Hematopoietic multipotent progenitor cell treated with erythropoietin and hydrocortisone succinate and interleukin-3 and kit ligand, for 6 days (in vitro differentiated cells): Measurements from ENCODE around the gene RYR2.
A peak's percentile ranks its signal among the peaks of the same experiment; 100 is the strongest.

Source experiments
- DNase-seq: peaks from one replicate; pipeline ENCODE4 v3.0.0-alpha.2; 2015

Gene RYR2

DNA sequence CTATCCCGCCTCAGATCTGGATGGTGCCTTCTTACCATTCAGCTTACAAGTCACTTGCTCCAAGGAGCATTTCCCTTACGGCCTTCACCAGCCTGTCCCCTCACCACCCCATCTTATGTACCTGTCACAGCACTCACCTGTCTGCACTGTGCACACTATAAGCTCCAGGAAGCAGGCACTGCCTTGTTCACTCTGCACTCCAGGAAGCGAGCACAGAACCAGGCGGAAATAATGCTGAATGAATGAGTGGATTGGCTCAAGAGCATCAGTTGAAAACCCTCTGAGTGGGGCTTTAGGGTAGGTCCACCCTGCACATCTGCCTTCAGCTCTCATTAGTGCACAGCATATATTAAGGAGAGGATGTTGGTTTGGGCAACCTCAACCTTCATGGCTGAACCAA is 8.9 kb upstream of the RYR2 start:
- DNase-seq = no peak

DNA sequence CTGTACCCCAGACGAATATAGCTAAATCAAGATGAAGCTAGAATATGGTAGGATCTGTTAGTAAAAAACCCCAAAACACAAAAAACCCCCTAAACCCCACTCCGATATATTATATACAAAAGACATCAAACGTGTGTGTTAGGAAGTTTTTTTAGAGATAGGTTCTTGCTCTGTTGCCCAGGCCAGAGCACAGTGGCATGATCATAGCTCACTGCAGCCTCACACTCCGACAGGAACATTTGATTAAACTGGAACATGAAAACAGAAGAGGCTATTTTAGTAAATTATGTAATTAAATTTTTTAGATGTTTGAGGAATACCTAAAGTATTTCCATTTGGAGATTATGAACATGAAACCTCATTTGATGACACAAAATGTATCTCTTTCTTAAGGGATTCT is 8.2 kb upstream of the RYR2 start:
- DNase-seq = no peak

GRCh38 chr1:237035759-237036158 is 6.2 kb upstream of the RYR2 start:
- DNase-seq = no peak

GRCh38 chr1:237038211-237038610 is 3.8 kb upstream of the RYR2 start:
- DNase-seq = no peak

GRCh38 chr1:237040823-237041222 is 1.2 kb upstream of the RYR2 start:
- DNase-seq = no peak

DNA sequence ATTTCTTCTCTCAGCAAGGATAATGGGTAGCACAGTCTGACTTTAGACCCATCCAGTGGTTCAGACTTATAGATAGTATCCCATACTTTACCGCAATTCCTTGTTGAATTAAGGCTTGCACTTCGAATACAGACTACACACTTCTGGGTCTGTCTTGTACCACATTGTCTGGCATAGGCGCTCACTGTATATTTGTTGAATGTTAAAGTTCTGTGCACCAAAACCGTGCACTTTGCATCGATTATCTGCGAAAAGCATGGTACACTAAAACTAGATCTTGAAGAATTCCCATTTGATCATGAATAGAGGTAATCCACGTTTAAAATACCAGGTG is 556 bp upstream of the RYR2 start:
- DNase-seq = no peak

DNA sequence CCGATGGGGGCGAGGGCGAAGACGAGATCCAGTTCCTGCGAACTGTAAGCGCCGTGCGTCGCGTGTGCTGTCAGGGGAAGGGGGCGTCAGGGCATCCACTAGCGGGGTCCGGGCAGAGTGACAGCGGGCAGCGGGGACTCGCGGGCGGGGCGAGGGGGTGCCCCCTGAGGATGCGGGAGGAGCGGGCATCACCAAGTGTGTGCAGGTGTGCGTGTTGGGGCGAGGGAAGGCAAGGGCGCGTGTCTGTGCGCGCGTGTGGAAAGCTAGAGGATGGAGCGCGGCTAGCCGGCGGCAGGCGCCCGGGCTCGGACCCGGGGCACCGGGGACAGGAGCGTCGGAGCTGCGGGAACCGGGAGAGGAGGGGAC is 525 bp downstream of the RYR2 start:
- DNase-seq = no peak

GRCh38 chr1:237042892-237043576 is 1.1 kb downstream of the RYR2 start:
- no peak for DNase-seq

DNA sequence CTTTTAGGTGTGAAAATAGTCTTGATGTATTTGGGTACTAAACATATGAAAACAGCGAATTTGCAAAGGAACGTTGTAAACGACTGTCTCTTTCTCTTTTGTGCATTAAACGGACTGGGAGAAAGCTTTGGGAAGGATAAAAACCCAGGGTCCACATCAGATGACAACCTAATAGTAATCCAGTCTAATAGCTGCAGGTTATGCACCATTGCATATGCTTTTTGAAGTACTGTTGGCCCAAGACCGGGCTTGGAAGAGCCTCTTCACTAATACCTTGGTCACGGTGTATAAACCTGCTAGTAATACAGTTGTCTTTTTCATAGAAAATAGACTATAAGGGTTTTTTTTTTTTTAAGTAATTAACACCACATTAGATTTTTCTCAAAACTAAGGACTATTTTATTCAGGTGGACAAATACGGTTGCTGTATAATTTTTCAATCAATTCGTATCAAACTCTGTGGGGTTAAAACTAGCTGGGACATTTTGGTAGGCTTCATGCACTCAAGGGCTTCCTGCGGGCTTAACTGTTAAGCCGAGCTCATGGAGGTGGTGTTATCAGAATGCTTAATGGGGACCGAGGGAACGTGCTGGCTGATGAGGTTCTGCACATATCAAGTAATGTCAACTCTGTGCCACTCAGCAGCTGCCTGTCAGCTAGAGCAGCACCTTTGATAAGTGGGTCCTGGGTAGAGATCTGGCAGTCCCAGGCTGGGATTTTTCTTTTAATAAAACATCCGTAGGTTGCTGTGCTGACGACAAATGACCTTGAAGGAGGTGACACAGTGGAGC is 2.1 kb downstream of the RYR2 start:
- no peak for DNase-seq

DNA sequence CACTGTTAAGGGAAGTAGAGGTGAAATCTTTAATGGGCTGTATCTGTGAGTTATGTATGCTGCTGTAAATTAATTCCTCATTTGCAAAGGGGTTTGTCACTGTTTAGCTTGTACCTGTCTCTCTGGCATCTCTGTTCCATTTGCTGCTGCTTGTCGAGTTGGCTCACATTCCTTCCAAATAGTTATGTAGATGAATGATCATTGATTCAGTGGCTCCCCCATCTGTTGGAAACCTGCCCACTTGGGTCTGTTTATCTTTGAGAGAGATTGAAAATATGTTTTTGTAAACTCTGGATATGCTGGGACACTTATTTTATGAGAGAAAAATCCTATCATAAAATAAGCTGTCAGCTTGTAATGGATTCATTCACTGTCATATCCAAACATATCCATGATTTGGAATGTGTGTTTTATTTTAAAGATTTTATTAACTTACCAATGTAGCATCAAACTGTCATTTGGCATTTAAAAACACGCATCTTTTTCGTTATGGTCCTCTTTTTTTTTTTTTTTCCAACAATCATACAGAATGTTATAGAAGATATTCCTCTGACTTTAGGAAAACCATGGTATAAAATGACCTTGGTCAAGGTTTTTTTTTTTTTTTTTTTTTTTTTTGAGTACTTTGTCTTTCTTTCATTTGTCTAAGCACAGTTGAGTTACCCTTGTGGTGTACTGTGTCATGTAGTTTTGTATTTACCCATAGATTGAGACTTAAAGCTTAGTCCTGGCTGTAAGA is 3.5 kb downstream of the RYR2 start:
- DNase-seq = peak; percentile 9

DNA sequence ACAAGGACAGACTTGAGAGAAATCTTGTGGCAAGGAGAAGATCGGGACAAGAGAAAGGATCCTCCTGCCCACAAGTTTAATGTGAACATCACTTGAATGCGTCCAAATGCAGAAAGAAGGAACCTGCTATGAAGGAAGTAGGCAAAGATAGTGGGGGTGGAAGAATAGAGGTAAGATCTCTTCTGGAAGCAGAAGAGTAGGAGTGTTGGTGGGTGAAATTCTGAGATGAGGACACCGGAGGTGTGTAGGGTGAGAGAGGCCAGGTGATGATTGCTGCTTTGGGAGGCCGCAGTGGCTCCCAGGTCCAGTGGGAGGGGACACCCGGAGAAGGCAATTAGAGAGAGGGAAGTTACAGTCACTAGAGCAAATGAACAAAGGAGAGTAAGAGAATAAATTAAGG is 6.8 kb downstream of the RYR2 start:
- no peak for DNase-seq

GRCh38 chr1:237050185-237050584 is 8.2 kb downstream of the RYR2 start:
- no peak for DNase-seq

DNA sequence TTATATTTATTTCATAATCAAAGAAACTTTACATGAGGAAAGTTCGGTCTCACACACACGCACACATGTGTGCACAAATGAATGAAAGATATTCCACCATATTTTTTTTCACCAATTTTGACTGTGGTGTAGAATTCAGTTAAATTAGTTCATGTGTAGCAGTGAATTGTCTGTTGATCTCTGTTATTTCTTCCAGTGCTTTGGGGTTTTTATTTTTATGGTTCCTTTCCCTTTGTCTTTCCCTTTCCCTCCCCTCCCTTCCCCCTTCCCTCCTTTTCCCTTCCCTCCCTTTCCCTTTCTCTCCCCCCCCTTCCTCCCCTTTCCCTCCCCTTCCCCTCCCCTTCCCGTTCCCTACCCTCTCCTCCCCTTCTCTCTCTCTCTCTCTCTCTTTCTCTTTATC is 8.9 kb downstream of the RYR2 start:
- DNase-seq = no peak

DNA sequence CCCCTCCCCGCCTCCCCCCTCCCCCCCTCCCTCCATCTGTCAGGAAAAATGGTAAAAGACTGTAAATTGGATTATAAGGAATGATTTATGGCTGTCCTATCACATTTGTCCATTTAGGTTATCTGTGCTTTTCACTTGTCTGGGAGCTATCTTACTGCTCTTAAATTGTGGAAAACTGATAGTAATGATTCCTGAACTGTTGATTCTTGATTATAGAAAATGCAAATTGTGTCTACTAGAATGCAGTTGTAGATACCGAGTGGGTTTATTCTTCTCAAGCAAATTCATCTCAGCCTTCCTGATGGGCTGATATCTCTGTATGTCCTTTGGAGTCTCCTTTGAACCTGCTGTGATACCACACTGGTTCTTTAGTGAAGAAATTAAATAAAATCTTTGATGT is 12.3 kb downstream of the RYR2 start:
- no peak for DNase-seq

DNA sequence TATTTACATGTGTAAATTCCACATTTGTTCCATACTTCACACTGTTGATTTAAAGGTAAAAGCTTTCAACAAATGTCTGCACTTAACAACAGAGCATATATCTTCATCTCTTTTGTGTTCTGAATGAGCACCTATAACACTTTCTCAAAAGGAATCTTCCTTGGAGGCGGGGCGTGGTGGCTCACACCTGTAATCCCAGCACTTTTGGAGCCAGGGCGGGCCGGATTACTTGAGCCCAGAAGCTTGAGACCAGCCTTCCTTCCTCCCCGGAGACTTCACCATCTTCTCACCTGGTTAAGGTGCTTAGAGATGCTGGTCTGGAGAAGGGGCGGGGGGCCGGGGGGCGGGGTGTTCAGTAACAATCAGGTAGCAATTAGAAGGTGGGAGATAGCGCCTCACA is 16.5 kb downstream of the RYR2 start:
- DNase-seq = no peak

DNA sequence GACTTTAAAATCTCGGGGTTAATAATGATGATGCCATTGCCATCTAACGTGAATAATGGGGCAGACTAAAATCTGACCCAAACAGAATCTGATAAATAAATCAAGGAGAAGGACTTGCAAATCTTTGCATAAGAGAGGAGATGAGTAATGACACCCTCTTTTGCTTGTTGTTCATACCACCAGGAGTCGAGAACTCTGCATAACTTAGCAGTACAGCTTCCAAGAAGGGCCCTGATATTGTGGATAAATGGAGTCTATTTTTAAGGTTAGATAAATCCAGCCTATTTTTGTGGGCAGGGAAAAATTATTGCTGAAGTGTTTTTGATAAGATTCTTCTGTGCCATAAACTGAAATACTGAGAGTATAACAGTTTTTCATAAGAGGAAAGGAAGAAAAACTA is 17.3 kb downstream of the RYR2 start:
- no peak for DNase-seq

DNA sequence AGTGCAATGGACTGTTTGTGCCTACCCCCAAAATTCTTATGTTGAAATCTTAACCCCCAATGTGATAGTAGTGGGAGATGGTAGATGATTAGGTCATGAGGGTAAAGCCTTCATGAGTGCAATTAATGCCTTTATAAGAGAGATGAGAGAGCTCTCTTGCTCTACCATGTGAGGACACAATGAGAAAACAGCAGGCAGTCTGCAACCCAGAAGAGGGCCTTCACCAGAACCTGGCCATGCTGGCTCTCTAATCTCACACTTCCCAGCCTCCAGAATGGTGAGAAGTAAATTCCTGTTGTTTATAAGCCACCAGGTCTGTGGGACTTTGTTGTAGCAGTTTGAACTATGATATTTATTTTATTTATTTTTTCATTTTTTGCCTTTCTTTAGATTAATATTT is 21.0 kb downstream of the RYR2 start:
- no peak for DNase-seq

- no peak for DNase-seq
These were observed 23.9 kb downstream of the RYR2 start for GRCh38 chr1:237065903-237066302.

DNA sequence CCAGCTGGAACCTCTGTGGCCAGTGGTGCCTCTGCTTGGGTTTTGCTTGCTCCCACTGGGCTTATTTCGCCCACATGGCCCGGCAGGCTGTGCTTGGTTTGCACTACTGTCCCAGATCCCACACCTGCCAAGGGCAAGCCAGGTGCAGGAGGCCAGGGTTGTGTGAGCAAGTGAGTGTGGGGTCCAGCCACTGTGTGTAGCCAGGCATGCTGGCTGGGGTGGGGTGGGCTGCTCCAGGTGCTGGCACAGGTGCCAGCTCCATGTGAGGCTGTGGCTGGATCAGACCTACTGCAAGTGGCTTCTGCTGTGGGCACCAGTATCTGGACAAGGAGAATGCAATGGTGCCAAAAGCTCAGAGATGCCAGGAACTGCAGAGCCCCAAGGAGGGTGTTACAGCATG is 28.5 kb downstream of the RYR2 start:
- DNase-seq = no peak

GRCh38 chr1:237071641-237072420 is 29.8 kb downstream of the RYR2 start:
- DNase-seq = no peak

- no peak for DNase-seq
These were observed 32.6 kb downstream of the RYR2 start for GRCh38 chr1:237074371-237075117.

DNA sequence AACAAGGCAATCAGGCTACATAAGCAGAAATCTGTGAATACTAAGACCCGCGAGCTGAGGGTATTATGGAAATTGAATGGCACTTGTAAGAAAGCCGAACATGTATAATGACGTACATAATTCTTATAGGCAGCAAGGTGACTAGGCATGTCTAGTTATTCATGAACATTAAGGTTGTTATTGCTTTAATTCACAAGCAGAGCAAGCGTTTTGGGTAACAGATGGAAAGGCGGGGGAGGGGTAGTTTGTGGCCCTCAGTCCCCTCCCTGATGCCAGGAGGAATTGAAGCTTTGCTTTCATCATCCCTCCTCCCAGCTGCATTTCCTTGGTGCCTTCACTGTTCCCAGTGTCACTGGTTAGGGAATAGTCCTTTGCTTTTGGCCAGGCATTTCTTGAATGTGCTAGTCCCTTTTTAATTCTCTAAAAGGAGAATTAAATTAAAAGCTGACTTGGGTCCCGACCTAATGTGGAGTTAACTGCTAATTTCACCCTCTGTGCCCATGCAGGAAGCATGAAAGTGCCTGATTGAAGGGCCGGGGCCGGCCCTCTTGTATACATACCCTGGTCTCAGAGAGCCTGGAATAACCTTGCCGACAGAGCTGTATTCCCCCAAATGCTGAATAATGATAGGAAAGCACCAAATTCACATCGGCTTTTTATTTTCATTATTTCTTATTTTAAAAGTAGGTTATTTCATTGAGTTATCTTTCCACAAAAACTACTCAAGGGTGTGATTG is 42.5 kb downstream of the RYR2 start:
- DNase-seq = no peak
